Breast epithelium (tissue), 3 donors: Measurements from ENCODE around the gene LRRC4C.

Source experiments
- CTCF ChIP-seq, 3 donors: fragments of 450-650 bp; IDR thresholded peaks; one replicate each; pipeline ENCODE4 v1.5.1; 2016 to 2017; ENCODE audit warnings: antibody characterized with exemption in 3 of 3, mild to moderate bottlenecking in 3 of 3, moderate library complexity in 3 of 3
- POLR2A ChIP-seq: fragments of 450-650 bp; IDR thresholded peaks from one replicate; pipeline ENCODE4 v1.6.1; 2016; ENCODE audit warnings: antibody characterized with exemption, mild to moderate bottlenecking, moderate library complexity
- POLR2AphosphoS5 ChIP-seq, 3 donors: sonication (generic); formaldehyde crosslinking; IDR thresholded peaks; one replicate each; pipeline ENCODE4 v1.6.1; 2017; ENCODE audit warnings: antibody characterized with exemption in 3 of 3

- TF ChIP-seq CTCF (IDR thresholded peaks at IDR 0.05) (no peak), POLR2A (no peak), POLR2AphosphoS5 (IDR thresholded peaks at IDR 0.05) (no peak)
These were observed 23.9 kb downstream of the LRRC4C start for GRCh38 chr11:41435531-41435930.
